Uterus (tissue), 4 donors: ENCODE data around the gene LTBP1. TPM values are rescaled to one million over a fixed set of nuclear protein-coding genes. Genes with fewer than 3 reads are reported as not detected.

Experiments
- DNase-seq, 2 donors: peaks; one replicate each; pipeline ENCODE4 v3.0.0-alpha.2; 2019 to 2020
- H3K27ac ChIP-seq, 2 donors: fragments of 200-600 bp; sonication (generic); 1 replicate in 1 of 2; 2 replicates in 1 of 2; pipeline ENCODE4 v1.5.1; 2016 to 2018
- H3K27me3 ChIP-seq, 2 donors: fragments of 200-600 bp; sonication (generic); one replicate each; pipeline ENCODE4 v1.5.1; 2018 to 2019; ENCODE audit warnings: control low read depth in 1 of 2
- H3K36me3 ChIP-seq, 2 donors: fragments of 200-600 bp; sonication (generic); one replicate each; pipeline ENCODE4 v1.5.1; 2019; ENCODE audit warnings: control low read depth in 1 of 2
- H3K4me1 ChIP-seq, 2 donors: fragments of 200-600 bp; sonication (generic); one replicate each; pipeline ENCODE4 v1.5.1; 2018 to 2019; ENCODE audit warnings: control low read depth in 1 of 2
- H3K4me3 ChIP-seq, 2 donors: fragments of 200-600 bp; sonication (generic); 1 replicate in 1 of 2; 2 replicates in 1 of 2; pipeline ENCODE4 v1.5.1; 2018 to 2019; ENCODE audit warnings: mild to moderate bottlenecking in 1 of 2
- H3K9me3 ChIP-seq, 2 donors: fragments of 200-600 bp; sonication (generic); one replicate each; pipeline ENCODE4 v1.5.1; 2019; ENCODE audit warnings: control low read depth in 1 of 2
- POLR2A ChIP-seq, 2 donors: fragments of 450-650 bp; IDR thresholded peaks; one replicate each; pipeline ENCODE4 v1.6.1; 2016; ENCODE audit warnings: antibody characterized with exemption in 2 of 2, mild to moderate bottlenecking in 1 of 2, moderate library complexity in 1 of 2
- intact Hi-C: fragments of 100-400 bp; cut with DNase I; formaldehyde crosslinking; loops from one replicate; pipeline ENCODE4 v1.15.1; 2023; ENCODE audit warnings: low total_unique reads
- total RNA-seq, 4 donors: library from RNA; depleted of rRNA in 3 of 4; stranded (reverse); fragments of >200 nt in 3 of 4; gene quantifications; one replicate each; pipeline versions ENCODE4 v1.1.0 to v1.2.4, GENCODE V29; 2014 to 2023
- TF ChIP-seq, protein P1 (sequence below), 4 experiments: fragments of 200-600 bp in 2 of 4; fragments of 450-650 bp in 2 of 4; sonication (generic) in 2 of 4; IDR thresholded peaks; one replicate each; pipeline ENCODE4 v1.5.1; 2016 to 2019; ENCODE audit warnings: antibody characterized with exemption in 4 of 4, mild to moderate bottlenecking in 2 of 4, moderate library complexity in 1 of 4
- donor health status: DM: yes; HTN: yes; CAD: no.

LTBP1 gene
- total RNA-seq, 4 donors from 2014 or later: 72.5 to 322 (median 92.2) TPM

DNA sequence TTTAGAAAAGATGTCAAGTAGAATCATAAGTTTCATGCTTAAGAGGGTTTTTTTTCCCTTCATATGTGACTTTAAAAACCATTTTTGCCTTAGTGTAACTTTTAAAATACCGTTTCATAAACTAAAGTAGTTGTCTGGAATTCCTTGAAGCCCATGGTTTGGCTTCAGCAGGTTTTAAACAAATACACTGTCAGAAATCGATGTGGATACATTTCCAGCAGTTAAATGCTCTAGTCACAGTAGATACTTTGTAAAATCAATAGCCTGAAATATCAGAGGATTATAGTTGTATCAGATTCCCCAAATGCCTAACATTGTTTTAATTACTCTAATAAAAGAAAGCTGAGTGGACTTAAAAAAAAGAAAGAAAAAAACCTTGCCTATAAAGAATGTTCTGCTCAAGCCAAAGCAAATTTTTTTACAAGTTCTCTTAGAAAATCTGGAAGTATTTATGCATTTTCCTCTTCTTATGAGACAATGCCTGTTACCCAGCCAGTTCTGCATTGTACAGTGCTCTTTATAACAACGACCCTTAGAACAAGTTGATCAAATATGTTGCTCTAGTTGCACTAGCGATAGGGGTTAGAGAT, 260.5 kb downstream of the LTBP1 start:
- Histone ChIP-seq H3K4me3 (no peak overlapping the region), H3K4me1 (peaks cover 0 to 5% of the 10 kb centered on the region in 2 donors), H3K27ac (no peak overlapping the region), H3K27me3 (no peaks in the 10 kb centered on the region), H3K9me3 (no peaks in the 10 kb centered on the region), H3K36me3 (no peaks in the 10 kb centered on the region)
- intact Hi-C loops: no loop called here
- TF ChIP-seq, protein P1, sequence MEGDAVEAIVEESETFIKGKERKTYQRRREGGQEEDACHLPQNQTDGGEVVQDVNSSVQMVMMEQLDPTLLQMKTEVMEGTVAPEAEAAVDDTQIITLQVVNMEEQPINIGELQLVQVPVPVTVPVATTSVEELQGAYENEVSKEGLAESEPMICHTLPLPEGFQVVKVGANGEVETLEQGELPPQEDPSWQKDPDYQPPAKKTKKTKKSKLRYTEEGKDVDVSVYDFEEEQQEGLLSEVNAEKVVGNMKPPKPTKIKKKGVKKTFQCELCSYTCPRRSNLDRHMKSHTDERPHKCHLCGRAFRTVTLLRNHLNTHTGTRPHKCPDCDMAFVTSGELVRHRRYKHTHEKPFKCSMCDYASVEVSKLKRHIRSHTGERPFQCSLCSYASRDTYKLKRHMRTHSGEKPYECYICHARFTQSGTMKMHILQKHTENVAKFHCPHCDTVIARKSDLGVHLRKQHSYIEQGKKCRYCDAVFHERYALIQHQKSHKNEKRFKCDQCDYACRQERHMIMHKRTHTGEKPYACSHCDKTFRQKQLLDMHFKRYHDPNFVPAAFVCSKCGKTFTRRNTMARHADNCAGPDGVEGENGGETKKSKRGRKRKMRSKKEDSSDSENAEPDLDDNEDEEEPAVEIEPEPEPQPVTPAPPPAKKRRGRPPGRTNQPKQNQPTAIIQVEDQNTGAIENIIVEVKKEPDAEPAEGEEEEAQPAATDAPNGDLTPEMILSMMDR (IDR thresholded peaks at IDR 0.05): no peak
- TF ChIP-seq POLR2A (IDR thresholded peaks at IDR 0.05): no peak
- DNase-seq: no peak

DNA sequence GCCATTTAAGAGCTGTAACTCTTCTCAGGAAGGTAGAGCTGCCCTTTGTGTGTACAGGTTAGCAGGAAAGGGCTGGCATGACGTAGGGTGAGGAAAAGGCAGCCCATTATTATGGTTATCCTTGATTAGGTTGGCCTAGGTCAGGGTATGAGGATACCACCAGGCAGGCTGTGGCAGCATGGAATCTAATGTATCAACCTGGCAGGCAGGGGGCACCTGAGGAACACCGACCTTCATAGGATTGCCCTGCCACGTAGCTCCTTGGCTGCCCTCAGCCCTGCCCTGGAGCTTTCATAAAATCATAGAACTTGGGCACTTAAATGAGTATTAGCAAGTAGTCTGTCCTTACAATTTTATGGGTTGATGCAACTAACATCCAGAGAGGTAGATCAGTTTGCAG, 261.6 kb downstream of the LTBP1 start:
- H3K36me3 ChIP-seq: no peaks in the 10 kb centered on the region
- no peak for DNase-seq
- no peak overlapping the region for H3K4me3 ChIP-seq
- intact Hi-C loops: no loop called here
- no peaks in the 10 kb centered on the region for H3K27me3 ChIP-seq
- H3K9me3 ChIP-seq: no peaks in the 10 kb centered on the region
- peaks cover 0 to 5% of the 10 kb centered on the region in 2 donors for H3K4me1 ChIP-seq
- H3K27ac ChIP-seq: no peak overlapping the region
- TF ChIP-seq POLR2A (IDR thresholded peaks at IDR 0.05): no peak
- TF ChIP-seq, protein P1 (IDR thresholded peaks at IDR 0.05): no peak

DNA sequence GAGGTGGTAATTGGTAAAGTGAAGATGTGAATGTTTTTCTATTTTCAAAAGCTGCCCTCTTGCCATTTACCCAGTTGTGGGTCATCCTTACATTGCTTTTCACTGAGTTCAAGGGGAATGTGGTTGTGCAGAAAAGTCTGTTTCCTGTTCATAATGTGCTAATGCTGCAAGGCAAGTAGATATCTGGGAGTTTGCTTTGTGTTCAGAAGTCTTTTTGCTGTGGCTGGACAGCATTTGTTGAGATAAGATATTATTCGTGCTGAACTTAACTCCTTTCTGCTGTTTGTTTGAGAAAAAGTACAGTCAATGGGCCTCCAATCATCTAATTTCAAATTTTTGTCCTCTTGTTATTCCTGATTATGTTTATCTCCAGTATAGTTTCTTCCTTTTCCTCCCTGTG, 263.2 kb downstream of the LTBP1 start:
- no peak for DNase-seq
- no peaks in the 10 kb centered on the region for H3K27me3 ChIP-seq
- intact Hi-C loops: no loop called here
- H3K4me3 ChIP-seq: no peak overlapping the region
- H3K36me3 ChIP-seq: no peaks in the 10 kb centered on the region
- peak overlapping the region; percentile 42 to 61 for H3K27ac ChIP-seq
- TF ChIP-seq, protein P1 (IDR thresholded peaks at IDR 0.05): no peak
- TF ChIP-seq POLR2A (IDR thresholded peaks at IDR 0.05): no peak
- H3K9me3 ChIP-seq: no peaks in the 10 kb centered on the region
- H3K4me1 ChIP-seq: peaks cover 0 to 5% of the 10 kb centered on the region in 2 donors

DNA sequence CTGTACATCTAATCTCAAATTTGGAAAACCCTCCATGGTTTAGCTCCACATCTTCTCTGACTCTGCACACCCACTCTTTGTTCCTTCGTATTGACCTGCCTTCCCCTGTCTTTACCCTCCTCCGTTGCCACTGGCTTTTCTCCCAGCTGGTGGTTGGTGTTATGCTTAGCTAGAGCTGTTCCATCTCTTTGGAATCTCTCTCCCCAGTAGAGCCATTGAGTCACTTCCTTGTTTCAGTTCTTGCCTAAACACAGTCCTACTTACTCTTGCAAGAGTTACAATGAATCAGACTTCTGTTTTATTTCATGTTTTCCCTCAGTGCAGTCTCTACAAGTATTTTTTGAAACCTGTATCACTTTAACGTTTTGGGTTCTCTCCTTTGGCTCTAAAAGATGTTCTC, 263.9 kb downstream of the LTBP1 start:
- no peaks in the 10 kb centered on the region for H3K27me3 ChIP-seq
- TF ChIP-seq, protein P1 (IDR thresholded peaks at IDR 0.05): no peak
- no peak for TF ChIP-seq POLR2A (IDR thresholded peaks at IDR 0.05)
- peaks cover 0 to 5% of the 10 kb centered on the region in 2 donors for H3K4me1 ChIP-seq
- intact Hi-C loops: no loop called here
- no peaks in the 10 kb centered on the region for H3K9me3 ChIP-seq
- H3K4me3 ChIP-seq: no peak overlapping the region
- peak; percentile 35 to 54 for DNase-seq
- H3K36me3 ChIP-seq: no peaks in the 10 kb centered on the region
- H3K27ac ChIP-seq: peak overlapping the region; percentile 42 to 61

DNA sequence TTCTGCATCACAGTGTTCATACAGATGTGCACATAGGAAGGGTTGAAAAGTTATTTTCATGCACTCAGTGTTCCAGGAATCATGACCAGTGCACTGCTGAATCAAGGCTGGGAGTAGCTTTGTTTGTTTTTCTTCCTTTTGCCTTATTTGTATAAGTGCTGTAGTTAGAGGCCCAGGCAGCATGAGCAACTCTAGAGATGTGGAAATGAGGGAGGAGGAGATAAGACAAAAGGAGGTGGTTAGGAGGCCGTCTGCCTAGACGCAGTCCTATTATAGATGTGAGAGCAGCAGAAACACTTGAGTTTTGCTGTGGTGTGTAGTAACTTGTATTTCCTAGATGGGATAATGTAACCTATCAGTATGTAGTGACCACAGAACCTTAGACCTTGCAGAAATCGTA, 265.4 kb downstream of the LTBP1 start:
- Histone ChIP-seq H3K36me3 (no peaks in the 10 kb centered on the region), H3K27me3 (no peaks in the 10 kb centered on the region), H3K4me3 (no peak overlapping the region), H3K27ac (no peak overlapping the region), H3K9me3 (no peaks in the 10 kb centered on the region), H3K4me1 (peaks cover 0 to 5% of the 10 kb centered on the region in 2 donors)
- intact Hi-C loops: no loop called here
- TF ChIP-seq POLR2A (IDR thresholded peaks at IDR 0.05): no peak
- TF ChIP-seq, protein P1 (IDR thresholded peaks at IDR 0.05): no peak
- DNase-seq: no peak
